MCF 10A (cell line): Measurements from ENCODE around the gene ATP6V0E2. TPM values are rescaled to one million over a fixed set of nuclear protein-coding genes. Genes with fewer than 3 reads are reported as not detected.
"Not testable (repeated sequence)": the region's sequence is repeated elsewhere in the genome, so short reads cannot be mapped to it uniquely, and the experiment has no call there.

ENCODE experiments used
- BruUV-seq: library from RNA; stranded (reverse); fragments of 400-500 nt; replicated peaks from 2 replicates; lab custom pipeline; 2021; lab: Mats Ljungman, UMichigan
- CTCF ChIA-PET: fragments of 300-600 bp; sonication (Branson Sonifier 250); formaldehyde crosslinking; extraction: SDS; loops from one replicate; lab custom pipeline; 2021; ENCODE audit warnings: antibody characterized with exemption, inconsistent platforms; lab: Yijun Ruan, JAX
- POLR2A ChIA-PET: fragments of 300-600, 350-650 bp; sonication (Branson Sonifier 250); formaldehyde crosslinking; extraction: SDS; loops from one replicate; lab custom pipeline; 2020; ENCODE audit warnings: antibody characterized with exemption, inconsistent platforms; lab: Yijun Ruan, JAX
- DNase-seq: peaks from one replicate; pipeline ENCODE4 v3.0.0-alpha.2; 2018; ENCODE audit not compliant: unreplicated experiment
- H3K27ac Mint-ChIP-seq: one replicate; pipeline ENCODE4 v1.8.0; 2022; ENCODE audit warnings: mild to moderate bottlenecking, low read depth, mixed read lengths; ENCODE audit not compliant: unreplicated experiment
- H3K27me3 Mint-ChIP-seq: one replicate; pipeline ENCODE4 v1.8.0; 2022; ENCODE audit warnings: mixed read lengths; ENCODE audit not compliant: insufficient read depth, unreplicated experiment
- H3K36me3 Mint-ChIP-seq: one replicate; pipeline ENCODE4 v1.8.0; 2022; ENCODE audit warnings: mild to moderate bottlenecking, moderate library complexity, mixed read lengths; ENCODE audit not compliant: insufficient read depth, unreplicated experiment
- H3K4me1 Mint-ChIP-seq: one replicate; pipeline ENCODE4 v1.8.0; 2022; ENCODE audit warnings: mixed read lengths; ENCODE audit not compliant: insufficient read depth, unreplicated experiment
- H3K4me3 Mint-ChIP-seq: one replicate; pipeline ENCODE4 v1.8.0; 2022; ENCODE audit warnings: mild to moderate bottlenecking, moderate library complexity, mixed read lengths; ENCODE audit not compliant: unreplicated experiment
- H3K9me3 Mint-ChIP-seq: one replicate; pipeline ENCODE4 v1.8.0; 2022; ENCODE audit warnings: mixed read lengths; ENCODE audit not compliant: unreplicated experiment
- CTCF ChIP-seq: fragments of 200-600 bp; IDR thresholded peaks from one replicate; pipeline ENCODE4 v1.8.0; 2022; ENCODE audit warnings: antibody characterized with exemption, mild to moderate bottlenecking; ENCODE audit not compliant: unreplicated experiment
- intact Hi-C: fragments of 100-400 bp; cut with micrococcal nuclease; formaldehyde crosslinking; loops from 2 replicates; pipeline ENCODE4 v1.14.1; 2022
- total RNA-seq: library from RNA; stranded (reverse); gene quantifications from 2 replicates; pipeline ENCODE4 v1.2.3, GENCODE V29; 2022

Gene ATP6V0E2
- total RNA-seq, 1 experiment from 2014 or later: 8.6 TPM

DNA sequence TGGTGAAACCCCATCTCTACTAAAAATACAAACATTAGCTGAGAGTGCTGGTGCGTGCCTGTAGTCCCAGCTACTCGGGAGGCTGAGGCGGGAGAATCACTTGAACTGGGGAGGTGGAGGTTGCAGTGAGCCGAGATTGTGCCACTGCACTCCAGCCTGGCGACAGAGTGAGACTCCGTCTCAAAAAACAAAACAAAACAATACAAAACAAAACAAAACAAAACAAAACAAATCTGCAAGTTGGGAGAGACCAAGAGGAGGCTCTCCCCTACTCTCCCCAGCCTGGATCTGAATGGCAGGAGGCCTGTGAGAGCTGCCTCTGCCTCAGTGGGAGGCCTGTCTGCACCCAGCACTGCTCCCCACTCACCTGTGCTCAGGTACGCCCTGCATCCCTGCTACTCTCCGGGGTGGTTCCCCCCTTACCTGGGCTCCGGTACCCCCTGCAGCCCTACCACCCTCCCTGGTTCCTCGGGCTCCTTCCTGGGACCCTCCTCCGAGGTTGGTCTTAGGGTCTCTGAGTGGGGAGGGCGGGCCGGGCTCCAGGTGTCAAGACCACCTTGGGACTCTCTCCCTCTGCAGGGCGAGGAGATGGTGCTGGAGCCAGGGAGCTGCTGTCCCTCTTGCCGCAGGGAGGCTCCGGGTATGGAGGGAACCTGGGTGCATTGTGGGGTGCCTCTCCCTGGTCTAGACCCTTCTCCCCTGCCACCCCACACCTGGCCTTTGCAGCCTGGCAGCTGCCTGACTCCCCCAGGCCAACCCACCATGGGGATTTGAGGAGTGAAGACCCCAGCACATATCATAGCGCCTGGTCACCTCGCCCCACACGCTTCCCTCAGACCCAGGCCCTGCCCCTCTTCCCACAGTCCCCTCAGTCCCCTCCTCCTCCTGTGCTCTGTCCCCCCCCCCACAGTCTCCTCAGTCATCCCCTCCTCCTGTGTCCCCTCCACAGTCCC lies 45.1 kb upstream of the ATP6V0E2 start:
- ChIA-PET POLR2A (no interaction called here), CTCF (interaction anchor here (0.6 to 0.7 kb wide), 2 partner anchors 21 to 22 kb away, joined by 3 read pairs; no protein-coding TSS in a partner anchor)
- Mint-ChIP-seq H3K27me3 (peaks cover 13% of the 10 kb centered on the region), H3K9me3 (no peaks in the 10 kb centered on the region), H3K27ac (no peak overlapping the region), H3K4me1 (no peaks in the 10 kb centered on the region), H3K36me3 (no peaks in the 10 kb centered on the region), H3K4me3 (no peak overlapping the region)
- intact Hi-C loops: no loop called here
- no peak for TF ChIP-seq CTCF
- DNase-seq: no peak
- no TSS peak for BruUV-seq

GRCh38 chr7:149830527-149830926 lies 43.2 kb upstream of the ATP6V0E2 start:
- CTCF ChIA-PET: interaction anchor here (0.6 kb wide), 1 partner anchor 421 kb away, joined by 3 read pairs; no protein-coding TSS in a partner anchor
- H3K4me3 Mint-ChIP-seq, DNase-seq, POLR2A ChIA-PET, H3K36me3 Mint-ChIP-seq, H3K27ac Mint-ChIP-seq, H3K4me1 Mint-ChIP-seq, intact Hi-C loops, BruUV-seq, H3K9me3 Mint-ChIP-seq: not testable (repeated sequence)
- peaks cover 32% of the 10 kb centered on the region for H3K27me3 Mint-ChIP-seq

DNA sequence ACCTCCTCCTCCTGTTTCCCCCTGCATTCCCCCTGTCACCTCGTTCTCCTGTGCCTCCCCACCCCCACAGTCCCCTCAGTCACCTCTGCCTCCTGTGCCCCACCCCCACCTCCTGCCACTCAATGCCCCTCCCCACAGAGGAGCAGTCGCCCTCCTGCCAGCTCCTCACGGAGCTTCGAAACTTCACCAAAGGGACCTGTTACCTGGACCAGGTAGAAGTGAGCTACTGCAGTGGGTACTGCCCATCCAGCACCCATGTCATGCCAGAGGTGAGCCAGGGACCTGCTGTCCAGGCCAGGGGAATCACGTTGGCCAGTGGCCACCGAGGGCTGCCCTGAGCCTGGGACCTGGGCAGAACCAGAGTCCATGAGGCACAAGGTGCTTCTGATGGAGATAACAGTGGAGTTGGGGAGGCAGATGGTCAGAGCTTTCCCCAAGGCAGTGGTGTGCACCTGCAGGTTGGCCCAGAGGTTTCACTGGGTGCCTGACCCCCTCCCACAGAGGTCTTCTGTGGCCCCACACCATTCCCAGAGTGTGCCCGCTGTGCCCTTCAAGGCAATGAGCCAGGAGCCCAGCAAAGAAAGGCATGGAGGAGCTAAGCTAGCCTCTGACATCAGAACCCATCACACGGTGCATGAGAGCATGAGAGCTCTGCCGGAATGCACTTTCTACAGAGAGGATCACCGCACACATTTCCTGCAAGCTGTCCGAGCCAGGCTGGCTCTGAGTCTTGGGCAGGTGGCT lies 42.6 kb upstream of the ATP6V0E2 start:
- ChIA-PET POLR2A (no interaction called here), CTCF (interaction anchor here (0.6 kb wide), 3 partner anchors 43 to 422 kb away, joined by 3 to 4 read pairs (median 3); no protein-coding TSS in a partner anchor)
- TF ChIP-seq CTCF: no peak
- no peaks in the 10 kb centered on the region for H3K36me3 Mint-ChIP-seq
- no peaks in the 10 kb centered on the region for H3K4me1 Mint-ChIP-seq
- no peak overlapping the region for H3K27ac Mint-ChIP-seq
- peaks cover 32% of the 10 kb centered on the region for H3K27me3 Mint-ChIP-seq
- intact Hi-C loops: no loop called here
- no peak for DNase-seq
- H3K9me3 Mint-ChIP-seq: no peaks in the 10 kb centered on the region
- no peak overlapping the region for H3K4me3 Mint-ChIP-seq
- BruUV-seq: no TSS peak

DNA sequence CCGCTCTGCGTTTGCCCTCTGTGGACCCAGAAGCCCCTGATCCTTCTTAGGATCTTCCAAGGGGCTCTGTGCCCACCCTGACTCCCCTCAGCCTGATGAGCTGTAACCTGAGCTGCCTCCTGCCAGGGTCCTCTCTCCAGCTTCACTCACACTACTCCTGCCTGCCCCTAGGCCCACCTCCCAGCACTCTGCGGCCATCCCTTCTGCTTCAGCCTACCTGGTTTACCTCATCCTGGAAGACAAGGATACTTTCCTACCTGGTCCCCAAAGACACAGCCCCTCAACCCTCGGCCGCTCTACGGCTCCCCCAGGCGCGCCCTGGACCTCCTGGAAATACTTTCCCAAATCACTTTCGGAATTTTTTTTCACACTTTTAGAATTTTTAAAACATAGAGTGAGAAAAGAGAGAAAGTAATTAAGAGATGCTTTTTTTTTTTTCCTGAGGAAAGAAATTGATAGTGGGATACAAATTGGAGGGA lies 42.0 kb upstream of the ATP6V0E2 start:
- POLR2A ChIA-PET: no interaction called here
- no peak for DNase-seq

More for the DNA sequence above, 42.0 kb upstream of the ATP6V0E2 start:
- H3K36me3 Mint-ChIP-seq: no peaks in the 10 kb centered on the region
- no peak overlapping the region for H3K27ac Mint-ChIP-seq
- H3K4me1 Mint-ChIP-seq: no peaks in the 10 kb centered on the region
- H3K4me3 Mint-ChIP-seq: no peak overlapping the region
- peaks cover 32% of the 10 kb centered on the region for H3K27me3 Mint-ChIP-seq
- intact Hi-C loops: no loop called here
- TF ChIP-seq CTCF: no peak
- H3K9me3 Mint-ChIP-seq: no peaks in the 10 kb centered on the region
- CTCF ChIA-PET: interaction anchor here (0.6 kb wide), 2 partner anchors 43 to 51 kb away, joined by 3 to 4 read pairs; no protein-coding TSS in a partner anchor
- BruUV-seq: no TSS peak
